Adrenal gland (tissue), 5 donors: ENCODE data around the gene TMEM108.

Experiments
- CTCF ChIP-seq, 6 experiments: fragments of 450-650 bp in 4 of 6; fragments of 200-600 bp in 2 of 6; sonication (generic) in 1 of 6; IDR thresholded peaks; 1 replicate in 5 of 6; 2 replicates in 1 of 6; pipeline versions ENCODE4 v1.5.1 to v1.8.0; 2016 to 2021; ENCODE audit warnings: antibody characterized with exemption in 6 of 6, mild to moderate bottlenecking in 2 of 6, moderate library complexity in 1 of 6
- POLR2A ChIP-seq, 2 donors: fragments of 450-650 bp; IDR thresholded peaks; one replicate each; pipeline ENCODE4 v1.6.1; 2017; ENCODE audit warnings: antibody characterized with exemption in 2 of 2, mild to moderate bottlenecking in 2 of 2, moderate library complexity in 1 of 2
- donor health status: DM: no; HTN: no; CAD: no.

GRCh38 chr3:133277813-133278212 lies 239.6 kb downstream of the TMEM108 start:
- TF ChIP-seq CTCF (IDR thresholded peaks at IDR 0.05) (no peak), POLR2A (IDR thresholded peaks at IDR 0.05) (peak in 1 of 2 donors; percentile 13)
